Kidney epithelial cell (primary cell): ENCODE results near the gene METTL15. TPM values are rescaled to one million over a fixed set of nuclear protein-coding genes. Genes with fewer than 3 reads are reported as not detected.

Experiments
- DNase-seq: peaks from one replicate; pipeline ENCODE4 v3.0.0-alpha.2; 2010; ENCODE audit warnings: low read depth
- H3K27me3 ChIP-seq: 2 replicates; pipeline ENCODE4 v1.6.0; 2011; ENCODE audit warnings: low read length; ENCODE audit not compliant: control insufficient read depth, insufficient read depth
- H3K36me3 ChIP-seq: 2 replicates; pipeline ENCODE4 v1.5.1; 2011; ENCODE audit warnings: low read length; ENCODE audit not compliant: control insufficient read depth, insufficient read depth
- H3K4me3 ChIP-seq: 2 replicates; pipeline ENCODE4 v1.5.1; 2011; ENCODE audit warnings: low read depth, mild to moderate bottlenecking, control low read depth, low read length
- total RNA-seq: library from RNA; depleted of rRNA; stranded (reverse); fragments of >200 nt; gene quantifications from 2 replicates; pipeline ENCODE4 v1.2.3, GENCODE V29; 2015
- TF ChIP-seq, protein P1 (sequence below): IDR thresholded peaks from 2 replicates; pipeline ENCODE4 v1.5.1; 2011; ENCODE audit warnings: mild to moderate bottlenecking, moderate library complexity, low read length, control low read depth, inconsistent platforms; ENCODE audit not compliant: insufficient read depth, poor library complexity, severe bottlenecking

METTL15 gene, protein sequence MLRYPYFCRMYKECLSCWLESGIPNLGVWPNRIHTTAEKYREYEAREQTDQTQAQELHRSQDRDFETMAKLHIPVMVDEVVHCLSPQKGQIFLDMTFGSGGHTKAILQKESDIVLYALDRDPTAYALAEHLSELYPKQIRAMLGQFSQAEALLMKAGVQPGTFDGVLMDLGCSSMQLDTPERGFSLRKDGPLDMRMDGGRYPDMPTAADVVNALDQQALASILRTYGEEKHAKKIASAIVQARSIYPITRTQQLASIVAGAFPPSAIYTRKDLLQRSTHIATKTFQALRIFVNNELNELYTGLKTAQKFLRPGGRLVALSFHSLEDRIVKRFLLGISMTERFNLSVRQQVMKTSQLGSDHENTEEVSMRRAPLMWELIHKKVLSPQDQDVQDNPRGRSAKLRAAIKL
- total RNA-seq = 11.6 and 12.3 TPM in 2 replicates

DNA sequence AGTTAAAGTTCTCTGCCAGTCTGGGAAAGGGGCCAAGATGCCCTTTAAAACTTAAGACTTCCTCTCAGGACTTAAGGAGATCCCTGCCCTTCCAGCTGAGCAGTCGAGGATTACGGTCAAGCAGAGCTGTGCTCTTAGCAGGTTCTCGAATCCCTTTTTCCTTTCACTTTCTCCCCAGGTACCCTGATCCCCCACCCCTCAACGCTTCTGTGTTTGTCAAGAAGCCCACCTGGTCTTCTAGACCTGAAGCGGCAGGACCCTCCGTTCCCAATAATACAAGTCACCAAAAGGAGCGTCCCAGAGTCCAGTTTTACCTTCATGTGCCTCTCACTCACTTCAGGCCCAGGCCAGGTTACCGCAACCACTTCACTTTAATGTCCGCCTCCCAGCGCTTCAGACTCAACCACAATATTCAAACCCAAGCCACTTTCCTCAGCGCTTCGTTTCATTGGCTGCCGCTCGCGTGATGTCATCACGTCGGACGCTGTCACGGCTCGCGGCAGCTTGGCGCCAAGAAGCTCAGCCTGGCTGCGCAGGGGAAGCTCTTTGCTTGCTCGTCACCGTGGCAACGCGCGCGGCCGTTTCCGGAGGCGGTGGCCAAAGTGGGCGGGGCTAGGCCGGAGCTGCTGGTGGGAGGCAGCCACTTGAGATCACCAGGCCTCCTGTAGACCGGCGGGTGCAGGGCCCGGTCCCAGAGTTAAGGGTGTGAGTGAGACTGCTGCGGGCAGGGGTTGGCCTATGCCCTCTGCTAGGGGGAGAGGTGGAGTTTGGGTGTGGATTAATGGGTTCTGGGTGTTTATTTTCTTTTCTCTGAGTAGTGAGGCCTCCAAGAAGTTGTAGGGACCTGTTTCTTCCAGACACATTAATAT, at the start of gene METTL15, which contains the start of gene KIF18A:
Gene METTL15, plus strand, starts transcription at position 639 of the 869 bp plus-strand sequence. CDS start 4,947 bp downstream, outside the sequence.
Gene KIF18A, minus strand, starts transcription at position 407 of the 869 bp plus-strand sequence. CDS start 10,209 bp downstream, outside the sequence.
- TF ChIP-seq, protein P1, sequence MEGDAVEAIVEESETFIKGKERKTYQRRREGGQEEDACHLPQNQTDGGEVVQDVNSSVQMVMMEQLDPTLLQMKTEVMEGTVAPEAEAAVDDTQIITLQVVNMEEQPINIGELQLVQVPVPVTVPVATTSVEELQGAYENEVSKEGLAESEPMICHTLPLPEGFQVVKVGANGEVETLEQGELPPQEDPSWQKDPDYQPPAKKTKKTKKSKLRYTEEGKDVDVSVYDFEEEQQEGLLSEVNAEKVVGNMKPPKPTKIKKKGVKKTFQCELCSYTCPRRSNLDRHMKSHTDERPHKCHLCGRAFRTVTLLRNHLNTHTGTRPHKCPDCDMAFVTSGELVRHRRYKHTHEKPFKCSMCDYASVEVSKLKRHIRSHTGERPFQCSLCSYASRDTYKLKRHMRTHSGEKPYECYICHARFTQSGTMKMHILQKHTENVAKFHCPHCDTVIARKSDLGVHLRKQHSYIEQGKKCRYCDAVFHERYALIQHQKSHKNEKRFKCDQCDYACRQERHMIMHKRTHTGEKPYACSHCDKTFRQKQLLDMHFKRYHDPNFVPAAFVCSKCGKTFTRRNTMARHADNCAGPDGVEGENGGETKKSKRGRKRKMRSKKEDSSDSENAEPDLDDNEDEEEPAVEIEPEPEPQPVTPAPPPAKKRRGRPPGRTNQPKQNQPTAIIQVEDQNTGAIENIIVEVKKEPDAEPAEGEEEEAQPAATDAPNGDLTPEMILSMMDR = no peak
- no peaks in the 10 kb centered on the region for H3K36me3 ChIP-seq
- peak within 1 kb of the TSS; percentile 63 for H3K4me3 ChIP-seq
- H3K27me3 ChIP-seq = no peaks in the 10 kb centered on the region
- DNase-seq = peak; percentile 95

DNA sequence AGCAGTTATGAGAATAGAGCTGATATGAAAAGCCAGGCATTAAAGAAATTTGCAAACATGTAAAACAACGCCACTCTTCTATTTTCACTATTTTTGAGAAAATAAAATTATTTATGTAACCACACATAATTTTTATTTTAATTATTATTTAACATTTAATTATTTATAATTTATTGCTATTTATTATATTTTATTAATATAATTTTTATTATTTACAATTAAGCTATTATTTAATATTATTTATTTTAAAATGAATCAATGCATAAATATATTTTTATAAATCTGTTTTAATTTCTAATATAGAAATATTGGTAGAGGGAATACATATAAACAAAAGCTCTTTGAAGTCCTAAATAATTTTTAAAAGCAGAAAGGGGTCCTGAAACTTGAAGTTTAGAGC, 36.9 kb upstream of the METTL15 start:
- DNase-seq = no peak
- H3K36me3 ChIP-seq = no peaks in the 10 kb centered on the region
- H3K27me3 ChIP-seq = no peaks in the 10 kb centered on the region
- TF ChIP-seq, protein P1 = no peak
- H3K4me3 ChIP-seq = no peak overlapping the region

DNA sequence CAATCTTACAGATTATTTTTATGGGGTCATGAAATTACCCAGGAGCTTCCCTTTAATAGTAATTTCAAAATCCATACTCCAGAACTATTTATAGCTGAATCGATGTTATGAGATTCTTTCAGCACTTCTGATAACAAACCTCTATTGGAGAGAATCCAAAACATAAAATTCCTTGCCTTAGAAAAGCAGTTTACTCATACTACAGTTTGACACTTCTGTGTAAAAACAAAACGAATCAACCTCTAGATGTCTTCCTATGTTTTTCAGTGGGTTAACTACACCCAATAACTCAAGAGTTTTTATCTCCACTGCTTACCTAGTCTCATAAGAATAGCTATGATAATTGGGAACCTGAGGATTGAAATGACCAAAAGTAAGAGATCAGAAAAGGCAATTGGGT, 35.9 kb upstream of the METTL15 start:
- TF ChIP-seq, protein P1 = no peak
- H3K36me3 ChIP-seq = no peaks in the 10 kb centered on the region
- DNase-seq = no peak
- no peak overlapping the region for H3K4me3 ChIP-seq
- no peaks in the 10 kb centered on the region for H3K27me3 ChIP-seq

DNA sequence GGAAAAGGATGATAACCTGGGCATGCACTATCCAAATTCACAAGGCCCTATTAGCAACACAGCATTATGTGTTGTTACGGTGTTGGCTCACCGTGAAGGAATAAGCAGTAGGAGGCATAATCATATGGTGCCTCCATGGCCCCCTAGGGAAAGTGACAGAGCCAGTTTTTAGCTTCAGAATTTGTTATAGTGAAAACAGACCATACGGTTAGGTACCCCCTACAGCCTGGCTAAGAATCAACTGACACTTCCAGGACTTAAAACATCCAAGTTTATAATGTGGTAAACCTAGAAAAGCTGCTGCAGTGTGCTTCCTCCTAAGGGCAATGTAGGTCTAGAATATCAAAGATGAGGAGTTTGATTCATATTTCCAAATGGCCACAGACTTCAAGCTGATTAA, 30.7 kb upstream of the METTL15 start:
- H3K27me3 ChIP-seq = no peaks in the 10 kb centered on the region
- no peak for DNase-seq
- TF ChIP-seq, protein P1 = no peak
- no peaks in the 10 kb centered on the region for H3K36me3 ChIP-seq
- H3K4me3 ChIP-seq = no peak overlapping the region

DNA sequence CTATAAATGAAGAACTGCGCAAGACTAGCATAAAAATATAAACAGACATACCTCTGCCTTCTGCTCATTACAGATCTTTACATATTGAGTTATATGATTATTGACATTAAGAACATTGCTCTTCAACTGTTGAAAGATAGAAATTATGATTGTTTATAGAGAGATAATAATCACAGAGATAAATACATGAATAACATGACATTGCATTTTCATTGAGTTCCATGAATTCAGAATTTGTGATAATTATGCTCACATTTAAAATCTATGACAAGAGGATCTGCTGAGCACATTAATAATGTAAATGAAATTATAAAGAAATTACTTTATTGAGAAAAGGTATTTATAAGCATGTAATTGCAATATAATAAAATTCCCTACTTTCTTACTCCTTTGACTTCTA, 25.1 kb upstream of the METTL15 start:
- no peaks in the 10 kb centered on the region for H3K27me3 ChIP-seq
- H3K4me3 ChIP-seq = no peak overlapping the region
- TF ChIP-seq, protein P1 = no peak
- DNase-seq = no peak
- no peaks in the 10 kb centered on the region for H3K36me3 ChIP-seq
